Lower leg skin (tissue), 4 donors: ENCODE results near the gene HBD. TPM values are rescaled to one million over a fixed set of nuclear protein-coding genes. Genes with fewer than 3 reads are reported as not detected.

Source experiments
- DNase-seq, 2 donors: peaks; one replicate each; pipeline ENCODE4 v3.0.0-alpha.2; 2019; ENCODE audit warnings: low spot score in 2 of 2
- H3K4me3 ChIP-seq: fragments of 200-600 bp; sonication (generic); 2 replicates; pipeline ENCODE4 v1.5.1; 2017; ENCODE audit warnings: mild to moderate bottlenecking, low read depth; ENCODE audit not compliant: poor library complexity, severe bottlenecking
- CTCF ChIP-seq, 3 donors: fragments of 450-650 bp; IDR thresholded peaks; one replicate each; pipeline ENCODE4 v1.5.1; 2016; ENCODE audit warnings: antibody characterized with exemption in 3 of 3, mild to moderate bottlenecking in 3 of 3, moderate library complexity in 2 of 3
- POLR2A ChIP-seq, 2 donors: fragments of 450-650 bp; IDR thresholded peaks; one replicate each; pipeline ENCODE4 v1.6.1; 2016 to 2017; ENCODE audit warnings: antibody characterized with exemption in 2 of 2, mild to moderate bottlenecking in 1 of 2, moderate library complexity in 1 of 2
- WGBS, 2 donors: methylation state at CpG; one replicate each; pipeline ENCODE4 v1.1.5; 2018; 5-methylcytosine and 5-hydroxymethylcytosine counted together
- intact Hi-C: fragments of 100-400 bp; cut with DNase I; formaldehyde crosslinking; loops from one replicate; pipeline ENCODE4 v1.15.0; 2023; ENCODE audit warnings: low total_unique reads
- total RNA-seq, 4 donors: library from RNA; depleted of rRNA; stranded (reverse); fragments of >200 nt; gene quantifications; one replicate each; pipeline ENCODE4 v1.1.0, GENCODE V29; 2016

The HBD gene
- total RNA-seq, 4 donors from 2014 or later: not detected

- TF ChIP-seq CTCF (IDR thresholded peaks at IDR 0.05) (no peak), POLR2A (IDR thresholded peaks at IDR 0.05) (no peak)
- WGBS, 2 donors: 82 to 86% methylated on average over 1 of the region's 1 CpG
- no peak overlapping the region for H3K4me3 ChIP-seq
- intact Hi-C loops: no loop called here
- DNase-seq: no peak
Measured at GRCh38 chr11:5233307-5233706, 976 bp downstream of the HBD start.

- DNase-seq: no peak
- WGBS, 2 donors: 96% methylated on average over 2 of the region's 2 CpGs
- TF ChIP-seq CTCF (IDR thresholded peaks at IDR 0.05) (no peak), POLR2A (IDR thresholded peaks at IDR 0.05) (no peak)
- H3K4me3 ChIP-seq: no peak overlapping the region
- intact Hi-C loops: no loop called here
Measured at GRCh38 chr11:5232821-5233220, 1.5 kb downstream of the HBD start.

- DNase-seq: no peak
- intact Hi-C loops: no loop called here
- H3K4me3 ChIP-seq: no peak overlapping the region
- TF ChIP-seq POLR2A (IDR thresholded peaks at IDR 0.05) (no peak), CTCF (IDR thresholded peaks at IDR 0.05) (no peak)
- 55 to 57% methylated on average over 3 of the region's 3 CpGs for WGBS, 2 donors
Measured at GRCh38 chr11:5232176-5232575, 2.1 kb downstream of the HBD start.

GRCh38 chr11:5231111-5231510 is 3.2 kb downstream of the HBD start:
- no peak for DNase-seq
- no peak overlapping the region for H3K4me3 ChIP-seq
- WGBS, 2 donors: 88 to 89% methylated on average over 2 of the region's 2 CpGs
- intact Hi-C loops: no loop called here
- TF ChIP-seq POLR2A (IDR thresholded peaks at IDR 0.05): no peak
- TF ChIP-seq CTCF (IDR thresholded peaks at IDR 0.05): no peak

- 87 to 91% methylated on average over 1 of the region's 1 CpG for whole genome bisulfite sequencing, 2 donors
- DNase-seq: no peak
- no peak for TF ChIP-seq CTCF (IDR thresholded peaks at IDR 0.05)
- no peak for TF ChIP-seq POLR2A (IDR thresholded peaks at IDR 0.05)
- intact Hi-C loops: no loop called here
- no peak overlapping the region for H3K4me3 ChIP-seq
Measured at GRCh38 chr11:5230266-5230665, 4.0 kb downstream of the HBD start.

GRCh38 chr11:5229796-5230195 is 4.5 kb downstream of the HBD start:
- TF ChIP-seq CTCF (IDR thresholded peaks at IDR 0.05): no peak
- TF ChIP-seq POLR2A (IDR thresholded peaks at IDR 0.05): no peak
- H3K4me3 ChIP-seq: no peak overlapping the region
- DNase-seq: no peak
- 88 to 92% methylated on average over 2 of the region's 2 CpGs for WGBS, 2 donors
- intact Hi-C loops: no loop called here
